PC-9 (cell line): Measurements from ENCODE around the gene CMTM6. TPM values are rescaled to one million over a fixed set of nuclear protein-coding genes. Genes with fewer than 3 reads are reported as not detected.

ENCODE experiments used
- BruUV-seq: library from RNA; stranded (reverse); fragments of 400-500 nt; replicated peaks from 2 replicates; lab custom pipeline; 2021; lab: Mats Ljungman, UMichigan
- CTCF ChIA-PET: fragments of 300-600 bp; sonication (Branson Sonifier 250); formaldehyde crosslinking; loops from one replicate; lab custom pipeline; 2022; ENCODE audit warnings: antibody characterized with exemption; lab: Charles Lee
- POLR2A ChIA-PET: fragments of 300-600 bp; sonication (Branson Sonifier 250); formaldehyde crosslinking; loops from one replicate; lab custom pipeline; 2022; ENCODE audit warnings: antibody characterized with exemption; ENCODE audit not compliant: unreplicated experiment; lab: Charles Lee
- DNase-seq, 2 experiments: peaks; one replicate each; pipeline versions ENCODE4 v3.0.0 to v3.0.0-alpha.2; 2015 to 2022; ENCODE audit warnings: mixed read lengths in 1 of 2
- H2AFZ ChIP-seq: fragments of 200-600 bp; sonication (generic); 2 replicates; pipeline ENCODE4 v1.8.1; 2017; ENCODE audit warnings: antibody characterized with exemption
- H3F3A ChIP-seq: fragments of 200-600 bp; sonication (generic); 2 replicates; pipeline ENCODE4 v1.8.1; 2017; ENCODE audit warnings: antibody characterized with exemption, mild to moderate bottlenecking, low read depth; ENCODE audit not compliant: insufficient read depth
- H3K27ac ChIP-seq: fragments of 200-600 bp; sonication (generic); 2 replicates; pipeline ENCODE4 v1.6.1; 2016; ENCODE audit warnings: mixed run types
- H3K27me3 ChIP-seq: fragments of 200-600 bp; sonication (generic); 2 replicates; pipeline ENCODE4 v1.6.1; 2016; ENCODE audit warnings: low read depth, mixed run types; ENCODE audit not compliant: insufficient read depth
- H3K36me3 ChIP-seq: fragments of 200-600 bp; sonication (generic); 2 replicates; pipeline ENCODE4 v1.6.1; 2016; ENCODE audit warnings: low read depth, mixed run types
- H3K4me1 ChIP-seq: fragments of 200-600 bp; sonication (generic); replicated peaks from 2 replicates; pipeline ENCODE4 v1.6.1; 2016; ENCODE audit warnings: mixed run types; ENCODE audit not compliant: insufficient read depth
- H3K4me2 ChIP-seq: fragments of 200-600 bp; sonication (generic); 2 replicates; pipeline ENCODE4 v1.6.1; 2017; ENCODE audit warnings: mixed run types
- H3K4me3 ChIP-seq: fragments of 200-600 bp; sonication (generic); 2 replicates; pipeline ENCODE4 v1.6.1; 2016; ENCODE audit warnings: mixed run types
- H3K79me2 ChIP-seq: fragments of 200-600 bp; sonication (generic); 2 replicates; pipeline ENCODE4 v1.6.1; 2017; ENCODE audit warnings: low read depth, mixed run types
- H3K9me2 ChIP-seq: fragments of 200-600 bp; sonication (generic); 2 replicates; pipeline ENCODE4 v1.8.1; 2017; ENCODE audit warnings: mild to moderate bottlenecking; ENCODE audit not compliant: insufficient read depth
- H3K9me3 ChIP-seq: fragments of 200-600 bp; sonication (generic); 2 replicates; pipeline ENCODE4 v1.8.1; 2016; ENCODE audit warnings: low read depth; ENCODE audit not compliant: insufficient read depth
- H4K20me1 ChIP-seq: fragments of 200-600 bp; sonication (generic); 2 replicates; pipeline ENCODE4 v1.8.1; 2017; ENCODE audit not compliant: insufficient read depth
- CTCF ChIP-seq: fragments of 200-600 bp; sonication (generic); conservative IDR thresholded peaks from 2 replicates; pipeline ENCODE4 v1.6.1; 2017; ENCODE audit warnings: mixed run types, antibody characterized with exemption, mild to moderate bottlenecking, moderate library complexity
- EZH2 ChIP-seq: fragments of 200-600 bp; sonication (generic); IDR thresholded peaks from 2 replicates; pipeline ENCODE4 v1.8.0; 2017; ENCODE audit warnings: antibody characterized with exemption, low read depth
- intact Hi-C: fragments of 100-400 bp; cut with micrococcal nuclease; formaldehyde crosslinking; loops from one replicate; pipeline ENCODE4 v1.10.0; 2022; ENCODE audit not compliant: unreplicated experiment
- total RNA-seq: library from RNA; stranded (reverse); gene quantifications from 2 replicates; pipeline ENCODE4 v1.2.3, GENCODE V29; 2021

The CMTM6 gene
- total RNA-seq, 1 experiment from 2014 or later = 69.4 TPM

- CTCF ChIA-PET = no interaction called here
- peaks cover 7% of the 10 kb centered on the region; the same call in 1 of the 2 replicates for H3F3A ChIP-seq
- no peaks in the 10 kb centered on the region for H3K27me3 ChIP-seq
- no peaks in the 10 kb centered on the region for H3K36me3 ChIP-seq
- H4K20me1 ChIP-seq = no peaks in the 10 kb centered on the region
- H3K4me1 ChIP-seq = peaks cover 17% of the 10 kb centered on the region
- intact Hi-C loops = no loop called here
- H3K4me2 ChIP-seq = no peak overlapping the region
- peak in 1 of 2 experiments; percentile 65 for DNase-seq
- H2AFZ ChIP-seq = no peak overlapping the region
- 0 out of 2 replicates have a peak overlapping the region, but pooled peaks have one; percentile 19 for H3K27ac ChIP-seq
- TF ChIP-seq EZH2 = no peak
- TF ChIP-seq CTCF = no peak
- H3K4me3 ChIP-seq = no peak overlapping the region
- H3K79me2 ChIP-seq = peaks cover 13% of the 10 kb centered on the region; the same call in 1 of the 2 replicates
- POLR2A ChIA-PET = no interaction called here
- no peaks in the 10 kb centered on the region for H3K9me3 ChIP-seq
- H3K9me2 ChIP-seq = no peaks in the 10 kb centered on the region
- no TSS peak for BruUV-seq
Measured at GRCh38 chr3:32495085-32495484, 7.6 kb downstream of the CMTM6 start.

GRCh38 chr3:32493437-32494414 lies 8.9 kb downstream of the CMTM6 start:
- no peak for DNase-seq
- intact Hi-C loops = no loop called here
- Histone ChIP-seq H3K4me2 (no peak overlapping the region), H3F3A (peaks cover 7% of the 10 kb centered on the region; the same call in 1 of the 2 replicates), H3K27ac (no peak overlapping the region), H4K20me1 (no peaks in the 10 kb centered on the region), H2AFZ (no peak overlapping the region), H3K27me3 (no peaks in the 10 kb centered on the region), H3K36me3 (no peaks in the 10 kb centered on the region), H3K9me3 (no peaks in the 10 kb centered on the region), H3K9me2 (no peaks in the 10 kb centered on the region), H3K4me1 (peaks cover 17% of the 10 kb centered on the region), H3K79me2 (peaks cover 4% of the 10 kb centered on the region; the same call in 1 of the 2 replicates), H3K4me3 (no peak overlapping the region)
- ChIA-PET CTCF (no interaction called here), POLR2A (no interaction called here)
- no TSS peak for BruUV-seq
- TF ChIP-seq CTCF = no peak
- no peak for TF ChIP-seq EZH2

- Histone ChIP-seq H3K27me3 (no peaks in the 10 kb centered on the region), H3K79me2 (peaks cover 4% of the 10 kb centered on the region; the same call in 1 of the 2 replicates), H3K36me3 (no peaks in the 10 kb centered on the region), H3K9me3 (no peaks in the 10 kb centered on the region), H3K4me1 (peaks cover 17% of the 10 kb centered on the region), H3K27ac (no peak overlapping the region), H2AFZ (no peak overlapping the region), H3K4me3 (no peak overlapping the region), H3F3A (peaks cover 7% of the 10 kb centered on the region; the same call in 1 of the 2 replicates), H3K4me2 (no peak overlapping the region), H3K9me2 (no peaks in the 10 kb centered on the region), H4K20me1 (no peaks in the 10 kb centered on the region)
- ChIA-PET POLR2A (no interaction called here), CTCF (no interaction called here)
- BruUV-seq = no TSS peak
- DNase-seq = no peak
- intact Hi-C loops = no loop called here
- TF ChIP-seq CTCF (no peak), EZH2 (no peak)
Measured at GRCh38 chr3:32492684-32493436, 9.8 kb downstream of the CMTM6 start.
